Prostate gland (tissue), 2 donors: ENCODE results near the gene ANKAR. TPM values are rescaled to one million over a fixed set of nuclear protein-coding genes. Genes with fewer than 3 reads are reported as not detected.
"Not testable (repeated sequence)": the region's sequence is repeated elsewhere in the genome, so short reads cannot be mapped to it uniquely, and the experiment has no call there.

Experiments used
- DNase-seq: peaks from one replicate; pipeline ENCODE4 v3.0.0-alpha.2; 2019; ENCODE audit warnings: low spot score
- H3K27ac ChIP-seq, 2 donors: fragments of 200-600 bp; sonication (generic); 2 replicates each; pipeline ENCODE4 v1.5.1; 2017 to 2019
- H3K27me3 ChIP-seq: fragments of 200-600 bp; sonication (generic); replicated peaks from 2 replicates; pipeline ENCODE4 v1.5.1; 2019; ENCODE audit not compliant: insufficient read depth
- H3K36me3 ChIP-seq, 2 donors: fragments of 200-600 bp; sonication (generic); 1 replicate in 1 of 2; 2 replicates in 1 of 2; pipeline versions ENCODE4 v1.5.1 to v1.8.1; 2017 to 2019
- H3K4me1 ChIP-seq: fragments of 200-600 bp; sonication (generic); replicated peaks from 2 replicates; pipeline ENCODE4 v1.5.1; 2019
- H3K4me3 ChIP-seq, 2 donors: fragments of 200-600 bp; sonication (generic); 2 replicates each; pipeline ENCODE4 v1.5.1; 2017 to 2019
- H3K9me3 ChIP-seq: fragments of 200-600 bp; sonication (generic); 2 replicates; pipeline ENCODE4 v1.5.1; 2017
- CTCF ChIP-seq, 4 experiments: fragments of 200-600 bp in 2 of 4; fragments of 450-650 bp in 2 of 4; sonication (generic) in 2 of 4; IDR thresholded peaks; 1 replicate in 3 of 4; 2 replicates in 1 of 4; pipeline ENCODE4 v1.5.1; 2016 to 2019; ENCODE audit warnings: antibody characterized with exemption in 4 of 4, mild to moderate bottlenecking in 2 of 4, moderate library complexity in 2 of 4
- POLR2A ChIP-seq: fragments of 450-650 bp; IDR thresholded peaks from one replicate; pipeline ENCODE4 v1.6.1; 2016; ENCODE audit warnings: antibody characterized with exemption, mild to moderate bottlenecking
- POLR2AphosphoS5 ChIP-seq: sonication (generic); formaldehyde crosslinking; IDR thresholded peaks from one replicate; pipeline ENCODE4 v1.6.1; 2017; ENCODE audit warnings: antibody characterized with exemption
- WGBS: methylation state at CpG from one replicate; pipeline ENCODE4 v1.1.5; 2018; 5-methylcytosine and 5-hydroxymethylcytosine counted together
- intact Hi-C: fragments of 100-400 bp; cut with DNase I; formaldehyde crosslinking; loops from one replicate; pipeline ENCODE4 v1.14.2; 2022
- total RNA-seq, 2 donors: library from RNA; depleted of rRNA; stranded (reverse); fragments of >200 nt; gene quantifications; one replicate each; pipeline ENCODE4 v1.1.0, GENCODE V29; 2016

Gene ANKAR
- total RNA-seq, 2 donors from 2014 or later, result 10.3 to 13.5 TPM

GRCh38 chr2:189661957-189662321 lies 12.5 kb upstream of the ANKAR start:
- intact Hi-C loops, result loop anchor here (2.0 kb wide), 1 partner anchor 37 kb away; no protein-coding TSS in a partner anchor
- Histone ChIP-seq H3K4me1 (no peaks in the 10 kb centered on the region), H3K4me3 (peak overlapping the region; percentile 63 to 87), H3K27ac (peak overlapping the region in 1 of 2 donors; percentile 86), H3K36me3 (no peaks in the 10 kb centered on the region), H3K27me3 (no peaks in the 10 kb centered on the region), H3K9me3 (no peaks in the 10 kb centered on the region)
- DNase-seq, result no peak
- WGBS, result 6% methylated on average over 9 of the region's 9 CpGs
- TF ChIP-seq CTCF (IDR thresholded peaks at IDR 0.05), result no peak
- TF ChIP-seq POLR2A, result no peak
- no peak for TF ChIP-seq POLR2AphosphoS5

GRCh38 chr2:189662669-189663226 lies 11.7 kb upstream of the ANKAR start:
- no peaks in the 10 kb centered on the region for H3K9me3 ChIP-seq
- H3K27me3 ChIP-seq, result no peaks in the 10 kb centered on the region
- H3K36me3 ChIP-seq, result no peaks in the 10 kb centered on the region
- 31% methylated on average over 5 of the region's 5 CpGs for WGBS
- intact Hi-C loops, result no loop called here
- peak overlapping the region in 1 of 2 donors; percentile 63 for H3K4me3 ChIP-seq
- DNase-seq, result no peak
- TF ChIP-seq CTCF (IDR thresholded peaks at IDR 0.05) (no peak), POLR2A (no peak), POLR2AphosphoS5 (no peak)
- no peaks in the 10 kb centered on the region for H3K4me1 ChIP-seq
- no peak overlapping the region for H3K27ac ChIP-seq

- H3K4me3 ChIP-seq, H3K27me3 ChIP-seq, DNase-seq, intact Hi-C loops, H3K36me3 ChIP-seq, H3K9me3 ChIP-seq, H3K4me1 ChIP-seq, H3K27ac ChIP-seq: not testable (repeated sequence)
- WGBS, result 87% methylated on average over 12 of the region's 12 CpGs
Observed at GRCh38 chr2:189663319-189663718, 11.2 kb upstream of the ANKAR start.

GRCh38 chr2:189669913-189670312 lies 4.6 kb upstream of the ANKAR start:
- Histone ChIP-seq H3K9me3 (no peaks in the 10 kb centered on the region), H3K36me3 (no peaks in the 10 kb centered on the region), H3K4me1 (no peaks in the 10 kb centered on the region), H3K4me3 (no peak overlapping the region), H3K27ac (no peak overlapping the region), H3K27me3 (no peaks in the 10 kb centered on the region)
- no peak for TF ChIP-seq CTCF (IDR thresholded peaks at IDR 0.05)
- DNase-seq, result no peak
- WGBS, result 97% methylated on average over 5 of the region's 5 CpGs
- intact Hi-C loops, result loop anchor here (10.0 kb wide), 1 partner anchor 395 kb away; the partner anchor contains the start of gene MSTN

- Histone ChIP-seq H3K36me3 (no peaks in the 10 kb centered on the region), H3K27me3 (no peaks in the 10 kb centered on the region), H3K4me1 (no peaks in the 10 kb centered on the region), H3K27ac (peak overlapping the region; percentile 94 to 98), H3K4me3 (peak overlapping the region; percentile 53 to 72), H3K9me3 (no peaks in the 10 kb centered on the region)
- intact Hi-C loops, result loop anchor here (10.0 kb wide), 1 partner anchor 391 kb away; the partner anchor contains the start of gene MSTN
- DNase-seq, result no peak
- no peak for TF ChIP-seq POLR2AphosphoS5
- no peak for TF ChIP-seq POLR2A
- TF ChIP-seq CTCF (IDR thresholded peaks at IDR 0.05), result no peak
- 42% methylated on average over 12 of the region's 12 CpGs for WGBS
Observed at GRCh38 chr2:189673661-189674373, 653 bp upstream of the ANKAR start.
